ENCODE data around the gene SLAIN2. TPM values are rescaled to one million over a fixed set of nuclear protein-coding genes. Genes with fewer than 3 reads are reported as not detected.

SLAIN2 gene
- total RNA-seq, 2 experiments from 2014 or later = 54.9 to 63.8 TPM

- H3K27me3 Mint-ChIP-seq = no peaks in the 10 kb centered on the region
- intact Hi-C loops (cut with micrococcal nuclease) = no loop called here
- H3K4me1 Mint-ChIP-seq (ENCODE audit: low read depth) = no peaks in the 10 kb centered on the region
- POLR2A ChIA-PET = no interaction called here
- CTCF ChIA-PET = interaction anchor here (0.7 kb wide), 1 partner anchor 18 kb away, joined by 3 read pairs; no protein-coding TSS in a partner anchor
- H3K4me3 Mint-ChIP-seq = no peak overlapping the region
- H3K27ac Mint-ChIP-seq = no peak overlapping the region
- DNase-seq = no peak
- H3K36me3 Mint-ChIP-seq = no peaks in the 10 kb centered on the region
- peaks cover 3% of the 10 kb centered on the region for H3K9me3 Mint-ChIP-seq
Measured at GRCh38 chr4:48462363-48462762, 121.0 kb downstream of the SLAIN2 start.

GRCh38 chr4:48467442-48467841 lies 126.1 kb downstream of the SLAIN2 start:
- Mint-ChIP-seq H3K36me3 (no peaks in the 10 kb centered on the region), H3K27ac (no peak overlapping the region), H3K4me3 (no peak overlapping the region), H3K4me1 (ENCODE audit: low read depth) (no peaks in the 10 kb centered on the region), H3K9me3 (peaks cover 3% of the 10 kb centered on the region), H3K27me3 (peaks cover 4% of the 10 kb centered on the region)
- ChIA-PET POLR2A (no interaction called here), CTCF (interaction anchor here (0.9 kb wide), 1 partner anchor 177 kb away, joined by 3 read pairs; no protein-coding TSS in a partner anchor)
- DNase-seq = no peak
- intact Hi-C loops (cut with micrococcal nuclease) = no loop called here

- H3K4me3 Mint-ChIP-seq = no peak overlapping the region
- no peak for DNase-seq
- H3K27me3 Mint-ChIP-seq = peaks cover 4% of the 10 kb centered on the region
- ChIA-PET CTCF (no interaction called here), POLR2A (no interaction called here)
- intact Hi-C loops (cut with micrococcal nuclease) = no loop called here
- H3K4me1 Mint-ChIP-seq (ENCODE audit: low read depth) = no peaks in the 10 kb centered on the region
- no peaks in the 10 kb centered on the region for H3K36me3 Mint-ChIP-seq
- peaks cover 3% of the 10 kb centered on the region for H3K9me3 Mint-ChIP-seq
- H3K27ac Mint-ChIP-seq = no peak overlapping the region
Measured at GRCh38 chr4:48467891-48468290, 126.6 kb downstream of the SLAIN2 start.

- DNase-seq = no peak
- peaks cover 4% of the 10 kb centered on the region for H3K27me3 Mint-ChIP-seq
- H3K9me3 Mint-ChIP-seq = no peaks in the 10 kb centered on the region
- H3K36me3 Mint-ChIP-seq = no peaks in the 10 kb centered on the region
- H3K4me1 Mint-ChIP-seq (ENCODE audit: low read depth) = no peaks in the 10 kb centered on the region
- ChIA-PET POLR2A (no interaction called here), CTCF (no interaction called here)
- no peak overlapping the region for H3K27ac Mint-ChIP-seq
- intact Hi-C loops (cut with micrococcal nuclease) = no loop called here
- H3K4me3 Mint-ChIP-seq = no peak overlapping the region
Measured at GRCh38 chr4:48470137-48470536, 128.8 kb downstream of the SLAIN2 start.

GRCh38 chr4:48470570-48470969 lies 129.2 kb downstream of the SLAIN2 start:
- intact Hi-C loops (cut with micrococcal nuclease) = no loop called here
- no peak overlapping the region for H3K4me3 Mint-ChIP-seq
- H3K9me3 Mint-ChIP-seq = no peaks in the 10 kb centered on the region
- ChIA-PET CTCF (no interaction called here), POLR2A (no interaction called here)
- no peaks in the 10 kb centered on the region for H3K36me3 Mint-ChIP-seq
- no peak overlapping the region for H3K27ac Mint-ChIP-seq
- H3K27me3 Mint-ChIP-seq = peaks cover 4% of the 10 kb centered on the region
- DNase-seq = no peak
- H3K4me1 Mint-ChIP-seq (ENCODE audit: low read depth) = no peaks in the 10 kb centered on the region

- CTCF ChIA-PET = no interaction called here
- no peaks in the 10 kb centered on the region for H3K4me1 Mint-ChIP-seq (ENCODE audit: low read depth)
- no peaks in the 10 kb centered on the region for H3K9me3 Mint-ChIP-seq
- H3K4me3 Mint-ChIP-seq = no peak overlapping the region
- peaks cover 5% of the 10 kb centered on the region for H3K27me3 Mint-ChIP-seq
- H3K36me3 Mint-ChIP-seq = no peaks in the 10 kb centered on the region
- no peak overlapping the region for H3K27ac Mint-ChIP-seq
- intact Hi-C loops (cut with micrococcal nuclease) = no loop called here
- DNase-seq = no peak
- POLR2A ChIA-PET = no interaction called here
Measured at GRCh38 chr4:48472794-48473193, 131.5 kb downstream of the SLAIN2 start.

- Mint-ChIP-seq H3K4me3 (no peak overlapping the region), H3K36me3 (no peaks in the 10 kb centered on the region), H3K4me1 (ENCODE audit: low read depth) (no peaks in the 10 kb centered on the region), H3K27me3 (peaks cover 4% of the 10 kb centered on the region), H3K27ac (no peak overlapping the region), H3K9me3 (no peaks in the 10 kb centered on the region)
- intact Hi-C loops (cut with micrococcal nuclease) = no loop called here
- no peak for DNase-seq
- CTCF ChIA-PET = interaction anchor here (0.8 kb wide), 1 partner anchor 95 kb away, joined by 3 read pairs; no protein-coding TSS in a partner anchor
- POLR2A ChIA-PET = no interaction called here
Measured at GRCh38 chr4:48475770-48476169, 134.4 kb downstream of the SLAIN2 start.

Other genes starting within 250 kb of the SLAIN2 start
- 10 to 100 TPM; 16.5 to 18.4 TPM for gene TXK, start 207.3 kb upstream of the SLAIN2 start, total RNA-seq
- gene TEC, start 71.7 kb upstream of the SLAIN2 start, total RNA-seq = 1 to 10 TPM; 1.8 to 3.0 TPM
- not detected for gene SLC10A4, start 141.8 kb downstream of the SLAIN2 start, total RNA-seq
- not detected for gene ZAR1, start 148.7 kb downstream of the SLAIN2 start, total RNA-seq